Heart right ventricle (tissue), 16 donors: ENCODE results near the gene SMAD3. TPM values are rescaled to one million over a fixed set of nuclear protein-coding genes. Genes with fewer than 3 reads are reported as not detected.

Source experiments
- ATAC-seq, 8 donors: fragments of 200-7000 bp; cut with Tn5 transposase; one replicate each; pipeline ENCODE4 v1.9.1; 2020; ENCODE audit warnings: mild to moderate bottlenecking in 8 of 8, moderate library complexity in 8 of 8, moderate number of reproducible peaks in 1 of 8
- DNase-seq, 2 donors: peaks; one replicate each; pipeline ENCODE4 v3.0.0-alpha.2; 2020
- H3K27ac ChIP-seq, 10 donors: fragments of 200-600 bp; sonication (generic) in 2 of 10; one replicate each; pipeline versions ENCODE4 v1.5.0 to v1.8.0; 2020 to 2022; ENCODE audit warnings: mild to moderate bottlenecking in 3 of 10
- H3K27me3 ChIP-seq, 7 donors: fragments of 200-600 bp; one replicate each; pipeline ENCODE4 v1.8.0; 2021 to 2022; ENCODE audit warnings: mild to moderate bottlenecking in 2 of 7
- H3K36me3 ChIP-seq, 9 donors: fragments of 200-600 bp; sonication (generic) in 1 of 9; one replicate each; pipeline versions ENCODE4 v1.5.0 to v1.8.0; 2020 to 2022; ENCODE audit warnings: mild to moderate bottlenecking in 2 of 9
- H3K4me1 ChIP-seq, 9 donors: fragments of 200-600 bp; sonication (generic) in 1 of 9; one replicate each; pipeline versions ENCODE4 v1.5.0 to v1.8.0; 2020 to 2022; ENCODE audit warnings: mild to moderate bottlenecking in 4 of 9
- H3K4me3 ChIP-seq, 10 donors: fragments of 200-600 bp; sonication (generic) in 2 of 10; one replicate each; pipeline versions ENCODE4 v1.5.0 to v1.8.0; 2020 to 2022; ENCODE audit warnings: mild to moderate bottlenecking in 7 of 10, moderate library complexity in 2 of 10
- H3K9me3 ChIP-seq, 11 donors: fragments of 200-600 bp in 10 of 11; sonication (generic) in 2 of 11; one replicate each; pipeline versions ENCODE4 v1.5.0 to v1.8.0; 2013 to 2022; ENCODE audit warnings: mild to moderate bottlenecking in 2 of 11, control low read depth in 1 of 11, moderate library complexity in 1 of 11
- CTCF ChIP-seq, 9 donors: fragments of 200-600 bp; sonication (generic) in 2 of 9; IDR thresholded peaks; one replicate each; pipeline versions ENCODE4 v1.5.0 to v1.8.0; 2021 to 2022; ENCODE audit warnings: antibody characterized with exemption in 9 of 9, mild to moderate bottlenecking in 5 of 9, moderate library complexity in 1 of 9
- WGBS, 2 donors: extraction: QIAGEN DNeasy Blood & Tissue Kit; methylation state at CpG; one replicate each; pipeline ENCODE4 v1.1.7; 2013; ENCODE audit warnings: inconsistent platforms in 1 of 2; 5-methylcytosine and 5-hydroxymethylcytosine counted together
- intact Hi-C, 10 donors: fragments of 100-400 bp; cut with DNase I; formaldehyde crosslinking; loops; one replicate each; pipeline versions ENCODE4 v1.11.1 to v1.14.2; 2022
- polyA plus RNA-seq, 2 donors: library from polyadenylated mRNA; stranded (reverse); fragments of 200-250 nt; gene quantifications; one replicate each; pipeline ENCODE4 v1.2.3, GENCODE V29; 2013
- total RNA-seq, 10 donors: library from RNA; stranded (reverse); fragmentation: NEBNext Ultra II Directional in 3 of 10; extraction: Animal tissue kit (Norgen Biotek cat#: 25700) in 3 of 10; gene quantifications; one replicate each; pipeline versions ENCODE4 v1.2.1 to v1.2.4, GENCODE V29; 2021 to 2023
- donor health status: Arrhythmogenic right ventricular cardiomyopathy.
- donor health status: ischemic (EF 13 %, LVEDD 7.1; RV severe dilation, severe dysfunction).
- donor health status: healthy with polysubstance abuse.
- donor health status: DM: no; HTN: yes; CAD: no.
- donor health status: DM: no; HTN: no; CAD: no.
- donor health status: ischemic (EF 25% LVEDD 6.9; RV normal size, moderate dysfunction).
- donor health status: ischemic (EF 25% LVEDD 5.7; RV mildly dilated, moderate dysfunction).
- donor health status: healthy.
- donor health status: DM: yes; HTN: yes; CAD: no.
- donor health status: Ischemic cardiomyopathy.
- donor health status: ischemic (EF 35%, LVEDD 5.7; RV mildly dilated, moderate dysfunction).
- donor health status: nonischemic (EF 11% LVEDD 7.7; RV severe dilation, severe dysfunction).
- donor health status: DM: yes; HTN: yes; CAD: no.
- donor health status: PGD.
- donor health status: ischemic (EF 29% LVEDD 5.4; RV normal size, mild dysfunction).
- donor health status: nonischemic (EF 23%, LVEDD 6.1; RV moderate dilation, normal function).

Gene SMAD3
- total and polyA plus RNA-seq, 12 donors: 6.2 to 44.8 (median 15.5) TPM

- no peak for TF ChIP-seq CTCF (IDR thresholded peaks at IDR 0.05)
- H3K27me3 ChIP-seq: no peaks in the 10 kb centered on the region
- H3K27ac ChIP-seq: peak overlapping the region in 8 of 10 donors; percentile 45 to 80 (median 70)
- DNase-seq (no peak), ATAC-seq (no peak)
- H3K9me3 ChIP-seq: no peaks in the 10 kb centered on the region
- intact Hi-C loops: loop anchor here in 1 of 10 donors (5.0 kb wide), 1 partner anchor 1307 kb away; no protein-coding TSS in a partner anchor
- peaks cover 12 to 98% (median 77%) of the 10 kb centered on the region in 9 donors for H3K4me1 ChIP-seq
- WGBS, 2 donors: 73 to 80% methylated on average over 11 of the region's 11 CpGs
- peak overlapping the region in 7 of 10 donors; percentile 17 to 34 (median 25) for H3K4me3 ChIP-seq
- no peaks in the 10 kb centered on the region for H3K36me3 ChIP-seq
Observed at GRCh38 chr15:67138891-67139855, 73.8 kb downstream of the SMAD3 start.

GRCh38 chr15:67140078-67140833, 74.9 kb downstream of the SMAD3 start:
- Histone ChIP-seq H3K9me3 (no peaks in the 10 kb centered on the region), H3K4me3 (no peak overlapping the region), H3K4me1 (peaks cover 8 to 98% (median 71%) of the 10 kb centered on the region in 9 donors), H3K27ac (peak overlapping the region in 4 of 10 donors; percentile 2 to 82 (median 54)), H3K36me3 (no peaks in the 10 kb centered on the region), H3K27me3 (no peaks in the 10 kb centered on the region)
- intact Hi-C loops: loop anchor here in 1 of 10 donors (5.0 kb wide), 1 partner anchor 38 kb away; no protein-coding TSS in a partner anchor
- no peak for ATAC-seq
- no peak for TF ChIP-seq CTCF (IDR thresholded peaks at IDR 0.05)
- WGBS, 2 donors: 85 to 89% methylated on average over 9 of the region's 9 CpGs
- DNase-seq: no peak

GRCh38 chr15:67142092-67142766, 76.8 kb downstream of the SMAD3 start:
- Histone ChIP-seq H3K27me3 (no peaks in the 10 kb centered on the region), H3K36me3 (no peaks in the 10 kb centered on the region), H3K27ac (peak overlapping the region in 3 of 10 donors; percentile 43 to 82 (median 55)), H3K4me1 (peaks cover 15 to 100% (median 77%) of the 10 kb centered on the region in 9 donors), H3K9me3 (no peaks in the 10 kb centered on the region), H3K4me3 (no peak overlapping the region)
- no peak for DNase-seq
- ATAC-seq: no peak
- no peak for TF ChIP-seq CTCF (IDR thresholded peaks at IDR 0.05)
- 60 to 67% methylated on average over 7 of the region's 7 CpGs for WGBS, 2 donors
- intact Hi-C loops: loop anchor here in 1 of 10 donors (5.0 kb wide), 1 partner anchor 40 kb away; no protein-coding TSS in a partner anchor
